Astrocyte (in vitro differentiated cells and primary cell): ENCODE measurements around the gene RMND5B.

Experiments used
- EZH2 ChIP-seq: IDR thresholded peaks from 2 replicates; pipeline ENCODE4 v1.6.1; 2012; ENCODE audit warnings: mild to moderate bottlenecking, low read length, inconsistent platforms; ENCODE audit not compliant: insufficient read depth
- TF ChIP-seq, protein P1 (sequence below): IDR thresholded peaks from 2 replicates; pipeline ENCODE4 v1.5.1; 2011; ENCODE audit warnings: low read depth, mild to moderate bottlenecking, inconsistent platforms, low read length, moderate library complexity; ENCODE audit not compliant: insufficient read depth

DNA sequence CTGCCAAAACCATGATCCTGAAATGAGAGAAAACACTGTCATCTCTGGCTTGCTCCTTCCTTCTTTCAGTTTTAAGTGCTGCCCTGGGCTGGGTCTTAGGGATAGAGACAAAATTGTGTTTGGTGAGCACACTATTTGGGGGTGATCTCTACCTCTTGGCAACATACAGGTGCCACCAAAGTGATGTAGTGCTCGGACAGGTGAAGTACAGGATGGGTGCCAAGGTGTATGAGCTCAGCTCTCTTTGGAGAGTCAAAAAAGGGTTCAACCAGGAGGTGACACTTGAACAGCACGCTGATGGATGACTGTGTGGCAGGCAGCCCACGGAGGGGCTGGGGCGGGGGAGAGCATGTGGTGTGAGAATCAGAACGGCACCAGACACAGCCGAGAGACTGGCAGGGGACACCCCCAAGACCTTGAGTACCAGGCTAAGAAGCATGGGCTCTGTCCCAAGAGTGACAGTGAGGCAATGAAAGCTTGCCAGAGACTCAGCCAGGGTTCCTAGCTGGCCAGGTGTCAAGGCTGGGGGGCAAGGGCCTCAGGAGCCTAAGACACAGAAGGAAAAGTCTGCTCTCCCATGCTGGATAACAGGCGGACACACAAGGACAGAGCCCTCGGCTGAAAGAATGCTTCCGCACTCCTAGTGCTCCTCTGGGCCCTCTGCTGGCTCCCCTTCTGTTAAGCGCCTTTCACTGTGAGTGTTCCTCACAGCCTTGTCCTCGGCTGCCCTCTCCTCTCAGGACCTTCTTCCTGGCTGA is 20.3 kb downstream of the RMND5B start:
- TF ChIP-seq, protein P1, sequence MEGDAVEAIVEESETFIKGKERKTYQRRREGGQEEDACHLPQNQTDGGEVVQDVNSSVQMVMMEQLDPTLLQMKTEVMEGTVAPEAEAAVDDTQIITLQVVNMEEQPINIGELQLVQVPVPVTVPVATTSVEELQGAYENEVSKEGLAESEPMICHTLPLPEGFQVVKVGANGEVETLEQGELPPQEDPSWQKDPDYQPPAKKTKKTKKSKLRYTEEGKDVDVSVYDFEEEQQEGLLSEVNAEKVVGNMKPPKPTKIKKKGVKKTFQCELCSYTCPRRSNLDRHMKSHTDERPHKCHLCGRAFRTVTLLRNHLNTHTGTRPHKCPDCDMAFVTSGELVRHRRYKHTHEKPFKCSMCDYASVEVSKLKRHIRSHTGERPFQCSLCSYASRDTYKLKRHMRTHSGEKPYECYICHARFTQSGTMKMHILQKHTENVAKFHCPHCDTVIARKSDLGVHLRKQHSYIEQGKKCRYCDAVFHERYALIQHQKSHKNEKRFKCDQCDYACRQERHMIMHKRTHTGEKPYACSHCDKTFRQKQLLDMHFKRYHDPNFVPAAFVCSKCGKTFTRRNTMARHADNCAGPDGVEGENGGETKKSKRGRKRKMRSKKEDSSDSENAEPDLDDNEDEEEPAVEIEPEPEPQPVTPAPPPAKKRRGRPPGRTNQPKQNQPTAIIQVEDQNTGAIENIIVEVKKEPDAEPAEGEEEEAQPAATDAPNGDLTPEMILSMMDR, result no peak
- TF ChIP-seq EZH2, result no peak
